ENCODE results near the gene KRT25.
A peak's percentile ranks its signal among the peaks of the same experiment; 100 is the strongest.
"Not testable (repeated sequence)": the region's sequence is repeated elsewhere in the genome, so short reads cannot be mapped to it uniquely, and the experiment has no call there.

Gene KRT25

GRCh38 chr17:40753804-40754203 lies 1.3 kb downstream of the KRT25 start:
- DNase-seq (ENCODE audit: low spot score) = no peak

GRCh38 chr17:40751065-40751464 lies 4.1 kb downstream of the KRT25 start:
- no peak for DNase-seq (ENCODE audit: low spot score)

- DNase-seq (ENCODE audit: low spot score) = no peak
Measured at GRCh38 chr17:40750391-40750790, 4.7 kb downstream of the KRT25 start.

GRCh38 chr17:40748666-40749065 lies 6.5 kb downstream of the KRT25 start:
- DNase-seq (ENCODE audit: low spot score) = not testable (repeated sequence)

GRCh38 chr17:40738553-40738952 lies 16.6 kb downstream of the KRT25 start:
- no peak for DNase-seq (ENCODE audit: low spot score)

- DNase-seq (ENCODE audit: low spot score) = no peak
Measured at GRCh38 chr17:40735016-40735415, 20.1 kb downstream of the KRT25 start.

- DNase-seq (ENCODE audit: low spot score) = no peak
Measured at GRCh38 chr17:40734018-40734417, 21.1 kb downstream of the KRT25 start.

GRCh38 chr17:40730970-40731369 lies 24.2 kb downstream of the KRT25 start:
- DNase-seq (ENCODE audit: low spot score) = no peak

- no peak for DNase-seq (ENCODE audit: low spot score)
Measured at GRCh38 chr17:40727447-40728231, 27.5 kb downstream of the KRT25 start.

- DNase-seq (ENCODE audit: low spot score) = peak; percentile 22
Measured at GRCh38 chr17:40726919-40727318, 28.2 kb downstream of the KRT25 start.

- no peak for DNase-seq (ENCODE audit: low spot score)
Measured at GRCh38 chr17:40724656-40725055, 30.5 kb downstream of the KRT25 start.

- no peak for DNase-seq (ENCODE audit: low spot score)
Measured at GRCh38 chr17:40722241-40722640, 32.9 kb downstream of the KRT25 start.

GRCh38 chr17:40720899-40721298 lies 34.2 kb downstream of the KRT25 start:
- DNase-seq (ENCODE audit: low spot score) = no peak

GRCh38 chr17:40718930-40719329 lies 36.2 kb downstream of the KRT25 start:
- no peak for DNase-seq (ENCODE audit: low spot score)

GRCh38 chr17:40717776-40718175 lies 37.4 kb downstream of the KRT25 start:
- DNase-seq (ENCODE audit: low spot score) = no peak

GRCh38 chr17:40714473-40714872 lies 40.7 kb downstream of the KRT25 start:
- DNase-seq (ENCODE audit: low spot score) = no peak

GRCh38 chr17:40707745-40708144 lies 47.4 kb downstream of the KRT25 start:
- no peak for DNase-seq (ENCODE audit: low spot score)

GRCh38 chr17:40705584-40705983 lies 49.5 kb downstream of the KRT25 start:
- DNase-seq (ENCODE audit: low spot score) = no peak

GRCh38 chr17:40703652-40704051 lies 51.5 kb downstream of the KRT25 start, which contains the start of gene KRT24:
KRT24 (minus strand) TSS chr17:40703752; CDS start chr17:40703693, 59 bp downstream.
- DNase-seq (ENCODE audit: low spot score) = no peak

- DNase-seq (ENCODE audit: low spot score) = no peak
Measured at GRCh38 chr17:40702271-40702670, 52.9 kb downstream of the KRT25 start.

GRCh38 chr17:40699853-40700252 lies 55.3 kb downstream of the KRT25 start:
- DNase-seq (ENCODE audit: low spot score) = no peak

GRCh38 chr17:40699371-40699770 lies 55.8 kb downstream of the KRT25 start:
- DNase-seq (ENCODE audit: low spot score) = no peak
